Heart left ventricle (tissue), 16 donors: ENCODE measurements around the gene CAND1. TPM values are rescaled to one million over a fixed set of nuclear protein-coding genes. Genes with fewer than 3 reads are reported as not detected.

Experiments used
- ATAC-seq, 4 donors: fragments of 200-7000 bp; cut with Tn5 transposase; one replicate each; pipeline ENCODE4 v1.9.1; 2020 to 2022; ENCODE audit warnings: moderate library complexity in 4 of 4, mild to moderate bottlenecking in 3 of 4, moderate number of reproducible peaks in 1 of 4
- DNase-seq, 5 donors: peaks; one replicate each; pipeline ENCODE4 v3.0.0-alpha.2; 2020
- H3K27ac ChIP-seq, 12 donors: fragments of 200-600 bp; sonication (generic) in 4 of 12; one replicate each; pipeline versions ENCODE4 v1.5.0 to v1.8.0; 2016 to 2022; ENCODE audit warnings: mild to moderate bottlenecking in 2 of 12
- H3K27me3 ChIP-seq, 9 donors: fragments of 200-600 bp; sonication (generic) in 2 of 9; one replicate each; pipeline versions ENCODE4 v1.5.1 to v1.8.0; 2016 to 2022; ENCODE audit warnings: mild to moderate bottlenecking in 3 of 9
- H3K36me3 ChIP-seq, 9 donors: fragments of 200-600 bp; sonication (generic) in 2 of 9; one replicate each; pipeline versions ENCODE4 v1.5.0 to v1.8.0; 2018 to 2022; ENCODE audit warnings: mild to moderate bottlenecking in 2 of 9
- H3K4me1 ChIP-seq, 12 donors: fragments of 200-600 bp; sonication (generic) in 4 of 12; one replicate each; pipeline versions ENCODE4 v1.5.0 to v1.8.0; 2016 to 2022; ENCODE audit warnings: mild to moderate bottlenecking in 3 of 12
- H3K4me3 ChIP-seq, 12 donors: fragments of 200-600 bp; sonication (generic) in 4 of 12; one replicate each; pipeline versions ENCODE4 v1.5.0 to v1.8.0; 2017 to 2022; ENCODE audit warnings: mild to moderate bottlenecking in 9 of 12, moderate library complexity in 4 of 12
- H3K9me3 ChIP-seq, 12 donors: fragments of 200-600 bp; sonication (generic) in 4 of 12; one replicate each; pipeline versions ENCODE4 v1.5.0 to v1.8.0; 2016 to 2022; ENCODE audit warnings: mild to moderate bottlenecking in 1 of 12
- POLR2A ChIP-seq, 2 donors: fragments of 450-650 bp; IDR thresholded peaks; one replicate each; pipeline ENCODE4 v1.6.1; 2017; ENCODE audit warnings: antibody characterized with exemption in 2 of 2, mild to moderate bottlenecking in 2 of 2, moderate library complexity in 2 of 2
- WGBS, 4 donors: extraction: QIAGEN DNeasy Blood & Tissue Kit in 2 of 4; methylation state at CpG; one replicate each; pipeline versions ENCODE4 v1.1.5 to v1.1.7; 2013 to 2018; 5-methylcytosine and 5-hydroxymethylcytosine counted together
- intact Hi-C, 10 donors: fragments of 100-400 bp; cut with DNase I; formaldehyde crosslinking; loops; one replicate each; pipeline versions ENCODE4 v1.11.1 to v1.14.2; 2022
- polyA plus RNA-seq, 2 donors: library from polyadenylated mRNA; stranded (reverse); fragments of 200-250 nt; gene quantifications; one replicate each; pipeline ENCODE4 v1.2.3, GENCODE V29; 2013
- total RNA-seq, 9 donors: library from RNA; depleted of rRNA in 2 of 9; stranded (reverse); fragments of >200 nt in 2 of 9; fragmentation: NEBNext Ultra II Directional in 3 of 9; extraction: Animal tissue kit (Norgen Biotek cat#: 25700) in 3 of 9; gene quantifications; one replicate each; pipeline versions ENCODE4 v1.1.0 to v1.2.4, GENCODE V29; 2016 to 2023
- TF ChIP-seq, protein P1 (sequence below), 12 donors: fragments of 200-600 bp; sonication (generic) in 4 of 12; IDR thresholded peaks; one replicate each; pipeline versions ENCODE4 v1.5.0 to v1.8.0; 2018 to 2022; ENCODE audit warnings: antibody characterized with exemption in 12 of 12, mild to moderate bottlenecking in 5 of 12
- donor health status: ischemic (EF 13 %, LVEDD 7.1; RV severe dilation, severe dysfunction).
- donor health status: healthy with polysubstance abuse.
- donor health status: DM: no; HTN: yes; CAD: no.
- donor health status: DM: no; HTN: no; CAD: no.
- donor health status: ischemic (EF 25% LVEDD 6.9; RV normal size, moderate dysfunction).
- donor health status: ischemic (EF 25% LVEDD 5.7; RV mildly dilated, moderate dysfunction).
- donor health status: healthy.
- donor health status: DM: yes; HTN: yes; CAD: no.
- donor health status: ischemic (EF 35%, LVEDD 5.7; RV mildly dilated, moderate dysfunction).
- donor health status: nonischemic (EF 11% LVEDD 7.7; RV severe dilation, severe dysfunction).
- donor health status: DM: yes; HTN: yes; CAD: no.
- donor health status: PGD.
- donor health status: ischemic (EF 29% LVEDD 5.4; RV normal size, mild dysfunction).
- donor health status: nonischemic (EF 23%, LVEDD 6.1; RV moderate dilation, normal function).

Gene CAND1
- total and polyA plus RNA-seq, 11 donors = 5.8 to 69.0 (median 30.9) TPM

DNA sequence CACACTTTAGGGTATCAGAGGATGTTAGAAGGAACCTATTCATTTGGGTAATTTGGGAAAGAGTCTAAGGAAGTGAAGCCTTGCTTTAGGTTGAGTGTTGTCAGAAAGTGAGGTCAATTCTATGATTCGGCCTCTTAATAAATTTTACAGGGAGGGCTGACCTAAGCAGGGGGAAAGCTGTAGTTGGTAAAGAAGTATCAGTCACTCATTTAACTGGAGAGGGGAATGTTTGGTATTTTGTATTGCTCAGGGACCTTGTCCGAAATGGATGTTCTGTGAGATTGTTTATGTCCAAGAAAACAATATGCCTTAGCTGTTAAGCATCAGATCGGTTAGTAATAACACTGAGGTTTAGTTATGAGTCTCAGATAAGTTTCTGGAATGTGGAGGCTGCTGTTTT, 7.3 kb downstream of the CAND1 start:
- intact Hi-C loops = loop anchor here in 1 of 10 donors (10.0 kb wide), 1 partner anchor 368 kb away; the partner anchor contains the start of gene DYRK2
- ATAC-seq (no peak), DNase-seq (no peak)
- Histone ChIP-seq H3K4me3 (no peak overlapping the region), H3K9me3 (no peaks in the 10 kb centered on the region), H3K4me1 (peaks cover 6 to 91% (median 58%) of the 10 kb centered on the region in 12 donors), H3K27me3 (no peaks in the 10 kb centered on the region), H3K27ac (no peak overlapping the region), H3K36me3 (peaks cover 0 to 11% (median 0%) of the 10 kb centered on the region in 9 donors)
- no peak for TF ChIP-seq POLR2A (IDR thresholded peaks at IDR 0.05)
- TF ChIP-seq, protein P1, sequence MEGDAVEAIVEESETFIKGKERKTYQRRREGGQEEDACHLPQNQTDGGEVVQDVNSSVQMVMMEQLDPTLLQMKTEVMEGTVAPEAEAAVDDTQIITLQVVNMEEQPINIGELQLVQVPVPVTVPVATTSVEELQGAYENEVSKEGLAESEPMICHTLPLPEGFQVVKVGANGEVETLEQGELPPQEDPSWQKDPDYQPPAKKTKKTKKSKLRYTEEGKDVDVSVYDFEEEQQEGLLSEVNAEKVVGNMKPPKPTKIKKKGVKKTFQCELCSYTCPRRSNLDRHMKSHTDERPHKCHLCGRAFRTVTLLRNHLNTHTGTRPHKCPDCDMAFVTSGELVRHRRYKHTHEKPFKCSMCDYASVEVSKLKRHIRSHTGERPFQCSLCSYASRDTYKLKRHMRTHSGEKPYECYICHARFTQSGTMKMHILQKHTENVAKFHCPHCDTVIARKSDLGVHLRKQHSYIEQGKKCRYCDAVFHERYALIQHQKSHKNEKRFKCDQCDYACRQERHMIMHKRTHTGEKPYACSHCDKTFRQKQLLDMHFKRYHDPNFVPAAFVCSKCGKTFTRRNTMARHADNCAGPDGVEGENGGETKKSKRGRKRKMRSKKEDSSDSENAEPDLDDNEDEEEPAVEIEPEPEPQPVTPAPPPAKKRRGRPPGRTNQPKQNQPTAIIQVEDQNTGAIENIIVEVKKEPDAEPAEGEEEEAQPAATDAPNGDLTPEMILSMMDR (IDR thresholded peaks at IDR 0.05) = no peak
- 62 to 78% (median 74%) methylated on average over 3 of the region's 3 CpGs for WGBS, 4 donors

DNA sequence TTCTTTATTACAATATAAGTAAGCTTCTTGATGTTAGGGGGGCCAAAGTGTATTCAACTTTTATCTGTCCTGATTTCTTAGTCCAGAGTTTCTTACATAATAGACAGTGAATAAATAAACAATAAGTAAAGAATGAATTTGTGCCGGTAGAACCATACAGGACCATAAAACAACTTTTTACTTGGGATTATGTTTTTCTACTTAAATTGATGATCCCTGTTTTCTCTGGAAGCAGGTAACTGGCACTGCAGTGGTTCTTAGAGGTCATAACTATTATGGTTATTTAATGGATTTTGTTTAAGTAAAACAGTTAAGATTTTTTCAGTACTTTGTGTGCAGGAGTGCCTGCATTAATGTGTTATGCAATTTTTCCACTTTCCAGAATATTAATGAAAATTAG, 10.5 kb downstream of the CAND1 start:
- intact Hi-C loops = loop anchor here in 1 of 10 donors (10.0 kb wide), 1 partner anchor 365 kb away; the partner anchor contains the start of gene DYRK2
- no peak for ATAC-seq
- no peaks in the 10 kb centered on the region for H3K27me3 ChIP-seq

DNA sequence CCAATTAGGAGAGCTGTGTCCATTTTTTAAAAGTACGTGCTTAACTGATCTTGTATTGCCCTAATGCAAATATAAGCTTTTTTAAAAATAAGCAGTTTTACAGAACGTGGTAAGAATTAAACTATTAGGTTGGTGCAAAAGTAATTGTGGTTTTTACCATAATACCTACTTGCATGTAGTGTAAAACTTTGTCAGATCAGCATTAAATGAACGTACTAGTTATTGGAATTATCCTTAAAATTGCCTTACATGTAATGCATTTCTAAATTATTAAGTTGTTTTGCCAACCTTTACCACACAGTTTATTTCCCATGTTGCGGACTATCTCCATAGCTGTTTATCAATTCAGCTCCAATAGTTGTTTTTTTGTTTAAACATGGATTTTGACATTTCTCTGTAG, 10.9 kb downstream of the CAND1 start:
- TF ChIP-seq POLR2A (IDR thresholded peaks at IDR 0.05) = no peak
- TF ChIP-seq, protein P1 (IDR thresholded peaks at IDR 0.05) = no peak
- Histone ChIP-seq H3K27me3 (no peaks in the 10 kb centered on the region), H3K36me3 (peaks cover 0 to 31% (median 22%) of the 10 kb centered on the region in 9 donors), H3K9me3 (no peaks in the 10 kb centered on the region), H3K4me1 (peaks cover 0 to 61% (median 31%) of the 10 kb centered on the region in 12 donors), H3K27ac (no peak overlapping the region), H3K4me3 (no peak overlapping the region)
- intact Hi-C loops = no loop called here
- DNase-seq (no peak), ATAC-seq (no peak)
- 60 to 73% (median 66%) methylated on average over 4 of the region's 4 CpGs for WGBS, 4 donors

More for the DNA sequence above, 10.5 kb downstream of the CAND1 start:
- Histone ChIP-seq H3K4me3 (no peak overlapping the region), H3K4me1 (peaks cover 0 to 65% (median 36%) of the 10 kb centered on the region in 12 donors), H3K9me3 (no peaks in the 10 kb centered on the region), H3K36me3 (peaks cover 0 to 29% (median 21%) of the 10 kb centered on the region in 9 donors), H3K27ac (no peak overlapping the region)
- DNase-seq = no peak
- WGBS, 4 donors = 49 to 72% (median 56%) methylated on average over 1 of the region's 1 CpG
- no peak for TF ChIP-seq POLR2A (IDR thresholded peaks at IDR 0.05)
- TF ChIP-seq, protein P1 (IDR thresholded peaks at IDR 0.05) = no peak

DNA sequence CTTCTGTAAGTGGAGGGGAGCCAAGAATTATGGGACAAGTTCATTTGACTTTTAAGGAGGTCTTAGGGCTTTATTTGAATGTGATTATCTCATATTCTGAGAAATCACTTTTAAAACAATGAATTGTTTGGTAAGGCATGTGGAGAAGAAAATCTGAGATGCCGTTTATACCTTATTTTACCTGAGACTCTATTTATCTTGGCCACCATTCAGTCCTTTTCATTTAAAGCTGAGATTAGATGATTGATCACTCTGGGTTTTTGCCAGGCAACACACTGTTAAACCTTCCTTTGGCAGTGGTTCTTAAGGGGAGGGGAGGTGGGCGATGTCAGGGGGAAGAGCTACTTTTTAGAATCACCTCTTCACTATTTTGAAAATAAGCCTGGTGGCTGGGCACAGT, 11.4 kb downstream of the CAND1 start:
- intact Hi-C loops = no loop called here
- 27 to 55% (median 31%) methylated on average over 2 of the region's 2 CpGs for WGBS, 4 donors
- peaks cover 0 to 56% (median 27%) of the 10 kb centered on the region in 12 donors for H3K4me1 ChIP-seq

More for the DNA sequence above, 11.4 kb downstream of the CAND1 start:
- Histone ChIP-seq H3K27ac (no peak overlapping the region), H3K36me3 (peaks cover 0 to 34% (median 25%) of the 10 kb centered on the region in 9 donors), H3K4me3 (no peak overlapping the region), H3K27me3 (no peaks in the 10 kb centered on the region), H3K9me3 (no peaks in the 10 kb centered on the region)
- TF ChIP-seq, protein P1 (IDR thresholded peaks at IDR 0.05) = no peak
- no peak for TF ChIP-seq POLR2A (IDR thresholded peaks at IDR 0.05)
- no peak for DNase-seq
- no peak for ATAC-seq
